A673 (cell line): ENCODE measurements around the gene COMMD2. TPM values are rescaled to one million over a fixed set of nuclear protein-coding genes. Genes with fewer than 3 reads are reported as not detected.

Source experiments
- BruUV-seq: library from RNA; stranded (reverse); fragments of 400-500 nt; replicated peaks from 2 replicates; lab custom pipeline; 2021; lab: Mats Ljungman, UMichigan
- CTCF ChIA-PET: fragments of 300-600 bp; sonication (Branson Sonifier 250); formaldehyde crosslinking; loops from one replicate; lab custom pipeline; 2022; ENCODE audit warnings: antibody characterized with exemption; lab: Charles Lee
- POLR2A ChIA-PET: fragments of 300-600 bp; sonication (Branson Sonifier 250); formaldehyde crosslinking; loops from one replicate; lab custom pipeline; 2022; ENCODE audit warnings: antibody characterized with exemption; ENCODE audit not compliant: low non-redundant PET; lab: Charles Lee
- DNase-seq: peaks from one replicate; pipeline ENCODE4 v3.0.0-alpha.2; 2015; ENCODE audit warnings: low spot score
- H3K27ac ChIP-seq: fragments of 200-600 bp; sonication (generic); 2 replicates; pipeline ENCODE4 v1.5.1; 2016; ENCODE audit warnings: mixed run types, low read depth, mild to moderate bottlenecking, mixed read lengths, antibody characterized with exemption, low read length; ENCODE audit not compliant: poor library complexity, severe bottlenecking
- H3K27me3 ChIP-seq: fragments of 200-600 bp; sonication (generic); replicated peaks from 2 replicates; pipeline ENCODE4 v1.6.1; 2017; ENCODE audit warnings: mixed run types, low read depth, mild to moderate bottlenecking, mixed read lengths, antibody characterized with exemption, low read length; ENCODE audit not compliant: insufficient read depth, poor library complexity
- H3K36me3 ChIP-seq: fragments of 200-600 bp; sonication (generic); 2 replicates; pipeline ENCODE4 v1.6.1; 2016; ENCODE audit warnings: mixed run types, mild to moderate bottlenecking, mixed read lengths, antibody characterized with exemption, low read length; ENCODE audit not compliant: insufficient read depth, poor library complexity, severe bottlenecking
- H3K4me1 ChIP-seq: fragments of 200-600 bp; sonication (generic); 2 replicates; pipeline ENCODE4 v1.6.1; 2017; ENCODE audit warnings: mixed run types, mild to moderate bottlenecking, mixed read lengths, antibody characterized with exemption, low read length; ENCODE audit not compliant: insufficient read depth, poor library complexity, severe bottlenecking
- H3K4me3 ChIP-seq: fragments of 200-600 bp; sonication (generic); 2 replicates; pipeline ENCODE4 v1.5.1; 2016; ENCODE audit warnings: low read depth, mixed run types, mild to moderate bottlenecking, mixed read lengths, low read length; ENCODE audit not compliant: poor library complexity, severe bottlenecking
- H3K9me3 ChIP-seq: fragments of 200-600 bp; sonication (generic); 2 replicates; pipeline ENCODE4 v1.6.1; 2016; ENCODE audit warnings: mixed run types, low read depth, mild to moderate bottlenecking, mixed read lengths, antibody characterized with exemption, low read length; ENCODE audit not compliant: poor library complexity, severe bottlenecking
- EZH2 ChIP-seq: fragments of 200-600 bp; sonication (generic); IDR thresholded peaks from 2 replicates; pipeline ENCODE4 v1.6.1; 2017; ENCODE audit warnings: borderline replicate concordance, low read depth, mild to moderate bottlenecking, mixed read lengths, antibody characterized with exemption, low read length; ENCODE audit not compliant: poor library complexity, severe bottlenecking
- intact Hi-C: fragments of 100-400 bp; cut with micrococcal nuclease; formaldehyde crosslinking; loops from one replicate; pipeline ENCODE4 v1.10.0; 2022; ENCODE audit not compliant: unreplicated experiment
- total RNA-seq: library from RNA; stranded (reverse); gene quantifications from 2 replicates; pipeline ENCODE4 v1.2.3, GENCODE V29; 2021
- TF ChIP-seq, protein P1 (sequence below): fragments of 300-800, 200-600 bp; sonication (generic); conservative IDR thresholded peaks from 2 replicates; pipeline ENCODE4 v1.5.1; 2017; ENCODE audit warnings: low read depth, mild to moderate bottlenecking, antibody characterized with exemption, low read length, moderate library complexity, mixed read lengths

COMMD2 gene
- total RNA-seq, 1 experiment from 2014 or later = 51.6 TPM

DNA sequence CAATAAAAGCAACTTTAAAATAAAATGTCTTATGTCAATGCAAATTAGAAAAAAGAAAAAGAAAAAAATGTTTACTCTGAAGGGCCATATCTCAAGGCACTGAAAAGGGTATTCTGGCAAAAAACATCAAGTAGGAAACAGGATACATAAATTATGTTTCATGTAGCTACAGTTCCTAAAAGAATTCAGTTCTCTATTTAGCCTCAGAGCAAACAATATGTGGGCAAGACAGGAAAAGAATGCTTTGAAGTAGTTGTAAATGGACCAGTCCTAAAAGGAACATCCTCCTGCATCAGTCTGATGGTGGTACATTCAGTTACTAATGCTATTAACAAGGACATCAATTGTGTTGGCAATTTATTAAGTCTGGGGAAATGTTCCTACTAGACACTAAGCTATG, 8.1 kb downstream of the COMMD2 start:
- peaks cover 33% of the 10 kb centered on the region for H3K36me3 ChIP-seq
- POLR2A ChIA-PET = no interaction called here
- TF ChIP-seq EZH2 = no peak
- TF ChIP-seq, protein P1, sequence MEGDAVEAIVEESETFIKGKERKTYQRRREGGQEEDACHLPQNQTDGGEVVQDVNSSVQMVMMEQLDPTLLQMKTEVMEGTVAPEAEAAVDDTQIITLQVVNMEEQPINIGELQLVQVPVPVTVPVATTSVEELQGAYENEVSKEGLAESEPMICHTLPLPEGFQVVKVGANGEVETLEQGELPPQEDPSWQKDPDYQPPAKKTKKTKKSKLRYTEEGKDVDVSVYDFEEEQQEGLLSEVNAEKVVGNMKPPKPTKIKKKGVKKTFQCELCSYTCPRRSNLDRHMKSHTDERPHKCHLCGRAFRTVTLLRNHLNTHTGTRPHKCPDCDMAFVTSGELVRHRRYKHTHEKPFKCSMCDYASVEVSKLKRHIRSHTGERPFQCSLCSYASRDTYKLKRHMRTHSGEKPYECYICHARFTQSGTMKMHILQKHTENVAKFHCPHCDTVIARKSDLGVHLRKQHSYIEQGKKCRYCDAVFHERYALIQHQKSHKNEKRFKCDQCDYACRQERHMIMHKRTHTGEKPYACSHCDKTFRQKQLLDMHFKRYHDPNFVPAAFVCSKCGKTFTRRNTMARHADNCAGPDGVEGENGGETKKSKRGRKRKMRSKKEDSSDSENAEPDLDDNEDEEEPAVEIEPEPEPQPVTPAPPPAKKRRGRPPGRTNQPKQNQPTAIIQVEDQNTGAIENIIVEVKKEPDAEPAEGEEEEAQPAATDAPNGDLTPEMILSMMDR = no peak
- H3K4me1 ChIP-seq = no peaks in the 10 kb centered on the region
- no peaks in the 10 kb centered on the region for H3K27me3 ChIP-seq
- no peak overlapping the region for H3K4me3 ChIP-seq
- CTCF ChIA-PET = no interaction called here
- no TSS peak for BruUV-seq
- DNase-seq = no peak
- no peaks in the 10 kb centered on the region for H3K9me3 ChIP-seq
- no peak overlapping the region for H3K27ac ChIP-seq
- intact Hi-C loops = no loop called here

DNA sequence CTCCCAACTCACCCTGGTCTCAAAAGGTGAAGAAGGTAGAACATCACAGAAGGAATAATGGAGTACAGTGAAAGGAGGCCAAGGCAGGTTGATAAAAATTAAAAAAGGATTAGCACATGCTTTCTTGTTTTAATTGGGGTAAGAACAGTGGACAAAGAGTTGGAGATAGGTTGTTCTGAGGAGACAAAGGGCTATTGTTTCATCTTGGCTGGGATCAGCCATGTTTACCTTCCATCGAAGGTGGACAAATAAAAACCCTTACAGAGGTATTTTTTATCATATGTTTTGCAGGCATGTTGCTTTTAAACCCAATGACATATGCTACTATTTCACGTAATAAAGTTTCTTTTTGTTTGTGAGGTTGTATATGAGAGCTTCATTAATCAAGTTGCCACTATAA, 12.9 kb downstream of the COMMD2 start:
- H3K27me3 ChIP-seq = no peaks in the 10 kb centered on the region
- TF ChIP-seq EZH2 = no peak
- TF ChIP-seq, protein P1 = no peak
- H3K27ac ChIP-seq = no peak overlapping the region
- BruUV-seq = no TSS peak
- H3K9me3 ChIP-seq = no peaks in the 10 kb centered on the region
- ChIA-PET POLR2A (no interaction called here), CTCF (no interaction called here)
- DNase-seq = no peak
- H3K4me1 ChIP-seq = no peaks in the 10 kb centered on the region
- H3K4me3 ChIP-seq = no peak overlapping the region
- H3K36me3 ChIP-seq = peaks cover 21% of the 10 kb centered on the region
- intact Hi-C loops = no loop called here

GRCh38 chr3:149738876-149739275, 13.4 kb downstream of the COMMD2 start:
- no TSS peak for BruUV-seq
- Histone ChIP-seq H3K27ac (no peak overlapping the region), H3K36me3 (peaks cover 20% of the 10 kb centered on the region), H3K9me3 (no peaks in the 10 kb centered on the region), H3K27me3 (no peaks in the 10 kb centered on the region), H3K4me1 (no peaks in the 10 kb centered on the region), H3K4me3 (no peak overlapping the region)
- CTCF ChIA-PET = no interaction called here
- POLR2A ChIA-PET = no interaction called here
- DNase-seq = no peak
- intact Hi-C loops = no loop called here
- TF ChIP-seq, protein P1 = no peak
